MG63 (cell line): ENCODE measurements around the gene CHD5. TPM values are rescaled to one million over a fixed set of nuclear protein-coding genes. Genes with fewer than 3 reads are reported as not detected.
A peak's percentile ranks its signal among the peaks of the same experiment; 100 is the strongest.
"Not testable (repeated sequence)": the region's sequence is repeated elsewhere in the genome, so short reads cannot be mapped to it uniquely, and the experiment has no call there.

Experiments
- DNase-seq: peaks from one replicate; pipeline ENCODE4 v3.0.0-alpha.2; 2020
- H3K27me3 ChIP-seq: fragments of 250-450 bp; sonication (Bioruptor Pico); 2 replicates; pipeline ENCODE4 v1.5.1; 2020; ENCODE audit warnings: mild to moderate bottlenecking, moderate library complexity
- H3K36me3 ChIP-seq: fragments of 250-450 bp; sonication (Bioruptor Pico); 2 replicates; pipeline ENCODE4 v1.5.1; 2020; ENCODE audit warnings: mild to moderate bottlenecking, moderate library complexity
- H3K4me3 ChIP-seq: fragments of 250-450 bp; sonication (Bioruptor Pico); 2 replicates; pipeline ENCODE4 v1.5.1; 2020; ENCODE audit warnings: mild to moderate bottlenecking, moderate library complexity
- H3K9me3 ChIP-seq: fragments of 250-450 bp; sonication (Bioruptor Pico); 2 replicates; pipeline ENCODE4 v1.5.1; 2020; ENCODE audit warnings: mild to moderate bottlenecking, moderate library complexity
- total RNA-seq: library from RNA; depleted of rRNA; stranded (reverse); fragments of >200 nt; shearing (Covaris generic); gene quantifications from 2 replicates; pipeline ENCODE4 v1.2.3, GENCODE V29; 2014; ENCODE audit warnings: low replicate concordance

Gene CHD5
- total RNA-seq, 1 experiment from 2014 or later, result 0.23 TPM

DNA sequence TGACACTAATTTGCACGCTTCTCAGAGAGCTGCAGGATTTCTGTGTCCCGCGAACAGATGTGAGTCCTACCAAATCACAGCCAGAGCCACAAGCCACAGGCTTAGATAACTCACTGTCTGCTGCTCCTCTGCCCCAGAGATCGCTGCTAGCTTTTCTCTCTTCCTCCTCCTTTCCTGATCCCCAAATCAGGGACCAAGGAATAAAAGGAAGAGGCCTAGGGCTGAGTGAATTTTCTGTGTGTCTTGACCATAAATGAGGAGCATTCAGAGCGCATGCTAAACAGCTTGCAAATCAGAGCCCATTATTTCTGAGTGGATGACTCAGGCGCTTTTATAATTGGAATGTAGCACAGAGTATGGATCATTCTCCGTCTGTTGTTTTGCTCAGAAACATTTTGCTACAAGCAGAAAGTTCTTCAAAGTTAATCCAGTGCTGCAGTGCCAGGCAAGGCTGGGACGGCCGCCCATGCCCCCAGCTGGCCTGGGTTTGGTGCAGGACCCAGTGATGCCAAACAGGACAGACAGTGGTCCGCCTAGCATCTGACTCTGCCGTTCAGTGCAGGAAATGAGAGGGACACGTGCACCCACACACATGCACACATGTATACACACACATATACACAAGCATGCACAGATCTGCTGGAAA is 96.2 kb downstream of the CHD5 start:
- H3K36me3 ChIP-seq, result no peaks in the 10 kb centered on the region
- no peak overlapping the region for H3K4me3 ChIP-seq
- no peaks in the 10 kb centered on the region for H3K9me3 ChIP-seq
- peak; percentile 58 for DNase-seq
- no peaks in the 10 kb centered on the region for H3K27me3 ChIP-seq

DNA sequence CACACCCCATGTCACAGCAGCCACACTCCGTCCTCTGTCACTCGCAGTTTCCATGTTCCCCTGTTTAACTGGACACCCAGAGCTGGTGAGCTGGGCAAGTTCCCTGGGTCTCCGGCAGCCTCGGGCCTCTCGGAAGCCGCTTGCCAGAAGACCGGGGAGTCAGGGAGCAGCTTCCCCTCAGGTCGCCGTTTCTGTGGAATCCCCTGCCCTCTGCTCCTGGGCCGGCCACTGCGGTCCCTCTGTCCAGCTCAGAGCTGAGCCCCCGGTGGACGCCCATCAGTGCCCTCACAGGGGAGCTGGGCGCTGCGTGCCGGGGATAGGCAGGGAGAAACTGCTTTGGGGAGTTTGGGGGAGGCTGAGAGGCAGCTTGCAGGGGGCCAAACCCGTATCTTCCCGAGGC is 96.7 kb downstream of the CHD5 start:
- no peaks in the 10 kb centered on the region for H3K9me3 ChIP-seq
- DNase-seq, result no peak
- no peaks in the 10 kb centered on the region for H3K27me3 ChIP-seq
- no peak overlapping the region for H3K4me3 ChIP-seq
- no peaks in the 10 kb centered on the region for H3K36me3 ChIP-seq

DNA sequence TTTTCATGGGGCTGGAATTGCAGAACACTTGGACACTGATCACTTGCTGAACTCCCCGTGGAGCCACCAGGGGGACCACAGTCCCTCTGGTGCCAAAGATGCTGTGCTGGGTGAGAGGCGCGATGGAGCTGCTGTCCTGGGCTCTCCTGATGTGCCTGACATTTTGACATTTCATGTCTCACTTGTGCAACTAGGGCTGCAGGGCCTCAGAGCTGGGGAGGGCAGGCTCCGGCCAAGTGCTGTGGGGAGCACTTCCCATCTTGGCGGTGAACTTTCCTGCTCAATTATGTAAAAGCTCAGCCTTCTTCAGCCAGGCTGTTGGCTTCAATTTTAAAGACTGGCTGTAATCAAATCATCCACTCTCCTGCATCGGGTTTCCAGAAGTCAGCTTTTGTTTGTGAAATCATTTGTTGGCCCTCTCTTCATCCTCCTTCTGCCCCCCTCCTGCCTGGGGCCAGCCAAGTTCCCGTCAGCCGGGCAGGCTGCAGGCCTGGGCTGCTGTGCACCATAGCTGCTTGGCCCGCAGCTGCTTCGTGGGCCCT is 97.6 kb downstream of the CHD5 start:
- peak; percentile 30 for DNase-seq
- no peaks in the 10 kb centered on the region for H3K27me3 ChIP-seq
- H3K4me3 ChIP-seq, result no peak overlapping the region
- no peaks in the 10 kb centered on the region for H3K9me3 ChIP-seq
- H3K36me3 ChIP-seq, result no peaks in the 10 kb centered on the region

DNA sequence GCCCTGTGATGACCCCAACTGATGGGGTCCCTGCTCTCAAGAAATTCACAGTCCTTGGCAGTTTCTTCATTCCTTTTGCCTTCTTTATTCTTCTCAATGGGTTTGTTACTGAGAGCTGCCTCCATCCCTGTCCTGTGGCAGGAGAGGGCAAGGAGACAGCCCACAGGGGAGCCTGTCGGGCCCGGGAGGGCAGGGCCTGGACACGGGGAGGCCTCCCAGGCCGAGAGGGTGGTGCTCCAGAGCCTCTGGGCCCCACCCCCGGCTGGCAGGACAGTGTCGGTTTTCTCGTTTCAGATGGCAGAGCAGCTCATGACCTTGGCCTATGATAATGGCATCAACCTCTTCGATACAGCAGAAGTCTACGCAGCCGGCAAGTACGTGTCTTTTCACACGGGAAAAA is 98.2 kb downstream of the CHD5 start:
- Histone ChIP-seq H3K36me3 (no peaks in the 10 kb centered on the region), H3K9me3 (no peaks in the 10 kb centered on the region), H3K4me3 (no peak overlapping the region), H3K27me3 (no peaks in the 10 kb centered on the region)
- no peak for DNase-seq

DNA sequence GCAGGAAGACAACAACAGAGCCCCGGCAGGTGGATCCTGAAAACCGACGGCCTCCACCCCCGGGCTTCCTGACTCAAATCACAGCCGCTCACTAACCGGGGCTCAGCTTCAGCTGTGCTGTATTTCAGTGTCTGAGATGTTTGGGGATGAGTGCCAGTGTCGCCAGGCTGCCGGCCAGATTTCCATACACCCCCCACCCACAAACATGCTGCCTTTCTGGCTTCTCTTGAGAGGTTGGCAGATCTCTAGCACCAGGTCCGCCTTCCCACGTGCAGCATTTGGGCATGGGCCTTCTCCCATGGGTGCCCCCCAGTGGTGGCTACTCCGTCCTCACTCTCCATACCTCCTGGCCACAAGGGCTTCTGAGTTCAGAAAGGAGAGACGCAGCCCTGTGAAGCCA is 99.7 kb downstream of the CHD5 start:
- Histone ChIP-seq H3K9me3 (no peaks in the 10 kb centered on the region), H3K27me3 (no peaks in the 10 kb centered on the region), H3K36me3 (no peaks in the 10 kb centered on the region), H3K4me3 (no peak overlapping the region)
- peak; percentile 11 for DNase-seq

DNA sequence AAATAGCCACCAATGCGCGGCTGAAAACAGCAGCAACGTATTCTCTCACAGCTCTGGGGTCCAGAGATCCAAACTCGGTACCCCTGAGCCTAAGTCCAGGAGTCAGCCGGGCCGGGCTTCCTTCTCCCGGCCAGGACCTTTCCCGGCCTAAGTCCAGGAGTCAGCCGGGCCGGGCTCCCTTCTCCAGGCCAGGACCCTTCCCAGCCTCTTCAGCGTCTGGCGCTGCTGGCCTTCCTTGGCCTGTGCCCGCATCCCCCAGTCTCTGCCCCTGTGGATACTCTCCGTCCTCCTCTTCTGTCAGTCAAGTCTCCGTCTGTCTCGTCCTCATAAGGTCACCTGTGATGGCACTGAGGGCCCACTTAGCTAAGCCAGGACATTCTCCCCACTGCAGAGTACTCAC is 102.2 kb downstream of the CHD5 start:
- Histone ChIP-seq H3K9me3 (no peaks in the 10 kb centered on the region), H3K27me3 (no peaks in the 10 kb centered on the region), H3K36me3 (no peaks in the 10 kb centered on the region), H3K4me3 (no peak overlapping the region)
- DNase-seq, result no peak

DNA sequence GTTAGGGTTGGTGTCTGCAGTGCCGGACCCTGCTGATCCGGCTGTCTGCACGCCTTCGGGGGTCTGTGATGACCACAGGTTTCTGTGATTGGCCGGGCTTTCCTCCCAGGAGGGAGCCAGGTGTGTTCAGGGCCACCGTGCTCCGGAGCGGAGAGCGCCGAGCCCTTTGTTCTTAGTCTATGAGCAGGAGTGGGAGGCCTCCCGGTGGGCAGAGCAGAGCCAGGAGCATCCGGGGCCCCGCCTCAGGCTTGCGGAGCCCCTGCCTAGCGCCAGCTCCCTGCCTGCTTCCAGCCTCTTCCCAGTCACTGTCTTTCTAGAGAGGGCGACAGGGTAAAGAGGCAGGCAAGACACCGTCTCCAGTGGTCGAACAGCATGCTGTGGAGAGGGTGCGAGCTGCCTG is 102.6 kb downstream of the CHD5 start:
- Histone ChIP-seq H3K36me3 (no peaks in the 10 kb centered on the region), H3K27me3 (no peaks in the 10 kb centered on the region), H3K4me3 (no peak overlapping the region), H3K9me3 (no peaks in the 10 kb centered on the region)
- no peak for DNase-seq

DNA sequence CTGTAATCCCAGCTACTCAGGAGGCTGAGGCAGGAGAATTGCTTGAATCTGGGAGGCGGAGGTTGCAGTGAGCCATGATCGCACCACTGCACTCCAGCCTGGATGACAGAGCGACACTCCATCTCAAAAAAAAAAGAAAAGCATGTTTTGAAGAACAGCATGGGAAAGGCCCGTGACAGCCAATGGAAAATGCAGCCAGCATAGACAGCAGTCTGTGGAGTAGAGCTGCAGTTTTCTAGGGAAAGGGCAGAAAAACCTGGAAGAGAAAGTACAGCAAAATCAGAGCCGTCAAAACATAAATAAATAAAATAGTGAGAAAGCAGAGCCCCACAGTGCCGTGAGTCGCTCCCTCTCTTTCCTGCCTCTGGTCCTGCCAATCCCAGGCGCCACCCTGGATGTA is 103.1 kb downstream of the CHD5 start:
- H3K4me3 ChIP-seq, H3K9me3 ChIP-seq: not testable (repeated sequence)

DNA sequence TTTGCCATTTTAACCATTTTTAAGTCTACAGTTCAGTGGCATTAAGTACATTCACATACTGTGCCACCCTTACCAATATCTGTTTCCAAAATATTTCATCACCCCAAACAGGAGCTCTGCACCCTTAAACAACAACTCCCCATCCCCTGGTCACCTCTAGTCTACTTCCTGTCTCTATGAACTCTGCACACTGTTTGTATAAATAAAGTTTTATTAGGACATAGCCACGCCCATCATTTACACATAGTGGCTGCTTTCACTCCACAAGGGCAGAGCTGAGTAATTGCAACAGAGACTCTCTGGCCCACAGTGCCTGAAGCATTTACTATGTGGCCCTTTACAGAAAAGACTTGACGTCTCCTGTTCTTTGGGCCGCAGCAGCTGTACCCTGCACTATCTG is 104.4 kb downstream of the CHD5 start:
- no peaks in the 10 kb centered on the region for H3K36me3 ChIP-seq
- H3K4me3 ChIP-seq, result no peak overlapping the region
- no peaks in the 10 kb centered on the region for H3K9me3 ChIP-seq
- no peak for DNase-seq
- no peaks in the 10 kb centered on the region for H3K27me3 ChIP-seq

More for the DNA sequence above, 103.1 kb downstream of the CHD5 start:
- not testable (repeated sequence) for H3K27me3 ChIP-seq, H3K36me3 ChIP-seq, DNase-seq

DNA sequence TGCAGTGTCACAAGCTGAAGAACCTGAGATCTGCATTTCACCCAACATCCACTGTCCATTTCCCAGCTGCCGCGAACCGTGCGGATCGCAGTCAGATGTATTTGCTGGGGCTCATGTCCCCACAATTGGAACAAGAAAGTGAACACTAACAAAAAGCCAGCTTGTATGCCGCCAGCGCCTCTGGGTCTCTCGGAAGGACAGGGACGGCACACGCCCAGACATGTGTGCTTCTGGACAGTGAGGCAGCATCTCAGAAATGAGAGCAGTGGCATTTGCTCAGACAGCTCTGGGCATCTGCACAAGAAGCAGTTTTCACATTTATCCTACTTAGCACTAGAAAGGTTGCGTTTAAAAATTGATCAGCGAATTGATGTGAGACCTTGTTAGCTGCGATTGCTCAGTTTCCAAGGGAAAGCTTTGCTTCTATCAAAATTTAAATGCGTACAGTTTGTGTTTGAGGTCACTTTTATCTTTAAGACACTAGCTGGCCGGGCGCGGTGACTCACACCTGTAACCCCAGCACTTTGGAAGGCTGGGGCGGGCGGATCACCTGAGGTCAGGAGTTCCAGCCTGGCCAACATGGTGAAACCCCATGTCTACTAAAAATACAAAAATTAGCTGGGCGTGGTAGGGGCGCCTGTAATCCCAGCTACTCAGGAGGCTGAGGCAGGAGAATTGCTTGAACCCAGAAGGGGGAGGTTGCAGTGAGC is 105.8 kb downstream of the CHD5 start:
- Histone ChIP-seq H3K27me3 (no peaks in the 10 kb centered on the region), H3K4me3 (no peak overlapping the region), H3K36me3 (no peaks in the 10 kb centered on the region), H3K9me3 (no peaks in the 10 kb centered on the region)
- DNase-seq, result no peak

DNA sequence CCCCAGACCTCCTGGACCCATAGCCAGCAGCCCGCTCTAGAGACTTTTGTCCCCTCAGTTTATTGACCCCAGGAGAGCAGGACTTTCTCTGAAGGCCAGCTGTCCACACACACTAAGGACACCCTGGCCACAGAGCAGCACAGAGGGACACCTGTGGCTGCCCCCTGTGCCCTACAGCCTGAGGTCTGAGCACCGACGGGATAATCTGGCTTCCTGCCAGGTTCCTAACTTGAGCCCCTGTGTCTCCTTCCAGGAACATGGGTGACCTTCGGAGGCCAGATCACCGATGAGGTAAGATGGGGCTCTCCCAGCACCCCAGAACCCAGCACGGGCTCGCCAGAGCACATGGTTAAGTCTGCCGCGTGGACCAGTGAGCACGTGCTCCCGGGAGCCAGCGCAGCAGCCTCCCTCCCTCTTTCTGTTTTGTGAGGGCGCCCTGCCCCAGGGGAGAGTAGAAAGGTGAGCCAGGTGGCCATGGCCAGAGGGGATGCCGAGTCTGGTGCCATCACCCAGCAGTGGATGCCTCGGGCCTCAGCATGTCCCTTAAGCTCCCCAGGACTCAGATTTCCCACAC is 106.6 kb downstream of the CHD5 start:
- H3K36me3 ChIP-seq, result no peaks in the 10 kb centered on the region
- DNase-seq, result no peak

DNA sequence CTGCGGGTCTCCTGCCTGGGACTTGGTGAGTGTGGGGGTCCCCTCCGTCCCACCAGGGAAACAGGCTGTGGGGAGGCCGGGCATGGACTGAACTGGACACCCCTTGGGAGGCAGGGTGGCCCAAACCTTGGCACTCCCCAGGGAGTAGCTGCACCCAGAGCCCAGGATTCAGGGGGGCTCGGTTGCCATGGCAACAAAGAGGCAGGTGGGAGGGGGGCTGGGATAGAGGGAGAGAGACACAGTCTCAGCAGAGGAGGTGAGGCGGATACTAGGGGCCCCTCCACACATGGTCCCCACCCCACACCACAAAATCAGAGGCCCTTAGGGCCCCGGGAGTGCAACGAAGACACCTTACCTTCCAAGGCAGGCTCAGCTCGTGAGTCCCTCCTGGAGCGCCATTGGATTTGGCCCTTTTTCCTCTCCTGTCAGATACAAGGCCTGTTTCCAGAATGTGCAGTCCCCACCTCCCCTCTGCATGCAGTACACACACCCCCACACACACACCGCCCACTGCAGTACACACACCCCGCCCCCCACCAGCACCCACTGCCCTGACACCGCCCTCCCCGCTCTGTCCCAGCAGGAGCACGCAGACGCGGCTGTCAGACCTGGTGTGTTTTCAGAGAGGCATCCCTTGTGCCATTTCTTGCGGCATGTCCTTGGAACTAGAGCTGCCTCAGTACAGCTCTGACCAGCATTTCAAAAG is 107.2 kb downstream of the CHD5 start:
- Histone ChIP-seq H3K9me3 (no peaks in the 10 kb centered on the region), H3K27me3 (no peaks in the 10 kb centered on the region), H3K36me3 (no peaks in the 10 kb centered on the region), H3K4me3 (no peak overlapping the region)
- DNase-seq, result no peak

More for the DNA sequence above, 106.6 kb downstream of the CHD5 start:
- no peaks in the 10 kb centered on the region for H3K9me3 ChIP-seq
- H3K4me3 ChIP-seq, result no peak overlapping the region
- no peaks in the 10 kb centered on the region for H3K27me3 ChIP-seq

DNA sequence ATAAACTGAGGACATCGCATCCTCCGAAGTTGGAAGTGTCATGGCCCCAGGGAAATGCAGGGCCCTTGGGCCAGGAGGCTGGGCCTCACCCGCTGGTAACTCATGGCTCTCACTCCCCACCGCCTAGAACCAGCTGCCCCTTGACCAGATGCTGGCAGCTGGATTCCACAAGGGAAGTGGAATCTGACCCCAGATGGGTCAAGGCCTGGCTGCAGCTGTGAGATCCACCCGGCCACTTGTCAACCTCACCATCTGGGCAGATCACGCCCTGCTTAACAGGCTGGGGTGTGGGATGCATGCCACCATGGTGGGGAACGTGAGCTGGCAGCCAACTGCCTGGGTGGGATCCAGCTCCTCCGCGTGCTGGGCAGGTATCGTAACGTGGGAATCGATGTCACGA is 108.9 kb downstream of the CHD5 start:
- no peaks in the 10 kb centered on the region for H3K27me3 ChIP-seq
- no peak for DNase-seq
- H3K9me3 ChIP-seq, result no peaks in the 10 kb centered on the region
- no peak overlapping the region for H3K4me3 ChIP-seq
- H3K36me3 ChIP-seq, result no peaks in the 10 kb centered on the region

DNA sequence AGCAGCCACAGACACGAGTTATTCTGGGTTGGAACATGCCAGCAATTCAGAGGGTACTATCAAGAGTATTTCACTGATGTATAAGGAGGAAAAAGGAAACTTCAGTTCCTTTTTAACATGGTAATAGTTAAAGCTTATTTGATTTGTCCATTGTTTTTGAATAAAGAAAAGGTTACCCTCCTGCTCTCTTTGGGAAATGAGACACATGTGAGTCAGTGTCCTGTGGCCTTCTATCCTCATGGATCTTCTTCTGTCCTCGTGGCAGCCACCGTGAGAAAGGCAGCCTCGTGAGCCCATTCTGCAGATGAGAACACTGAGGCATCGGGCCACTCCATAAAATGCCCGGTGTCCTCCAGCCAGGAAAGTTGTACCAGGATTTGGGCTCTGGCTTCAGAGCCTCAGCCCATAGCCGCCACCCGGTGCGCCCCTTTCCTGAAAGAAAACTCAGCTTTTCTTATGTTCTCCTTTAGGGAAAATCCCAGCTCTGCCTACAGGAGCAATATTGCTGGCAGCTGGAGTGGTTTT is 109.6 kb downstream of the CHD5 start:
- H3K4me3 ChIP-seq, result no peak overlapping the region
- no peaks in the 10 kb centered on the region for H3K9me3 ChIP-seq
- DNase-seq, result no peak
- no peaks in the 10 kb centered on the region for H3K36me3 ChIP-seq
- no peaks in the 10 kb centered on the region for H3K27me3 ChIP-seq

DNA sequence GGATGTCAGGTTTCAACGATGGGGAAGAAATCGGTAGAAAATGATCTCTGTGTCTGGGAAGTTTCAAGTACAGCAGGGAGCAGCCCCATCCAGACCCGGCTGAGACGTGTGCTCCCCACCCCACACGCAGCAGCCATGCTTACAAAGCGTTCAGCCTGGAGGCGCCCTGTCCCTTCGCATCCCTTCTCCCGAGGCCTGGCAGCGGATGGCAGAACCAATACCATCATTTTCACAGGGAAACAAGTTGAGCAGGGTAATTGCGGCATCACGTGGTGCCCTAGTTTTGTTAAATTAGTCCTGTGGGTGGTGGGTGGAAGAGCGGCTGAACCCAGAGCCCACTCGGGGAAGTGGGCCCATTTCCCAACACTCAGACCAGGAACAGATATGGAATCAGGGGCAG is 110.5 kb downstream of the CHD5 start:
- H3K9me3 ChIP-seq, result no peaks in the 10 kb centered on the region
- H3K4me3 ChIP-seq, result no peak overlapping the region
- DNase-seq, result no peak
- H3K36me3 ChIP-seq, result no peaks in the 10 kb centered on the region
- no peaks in the 10 kb centered on the region for H3K27me3 ChIP-seq

DNA sequence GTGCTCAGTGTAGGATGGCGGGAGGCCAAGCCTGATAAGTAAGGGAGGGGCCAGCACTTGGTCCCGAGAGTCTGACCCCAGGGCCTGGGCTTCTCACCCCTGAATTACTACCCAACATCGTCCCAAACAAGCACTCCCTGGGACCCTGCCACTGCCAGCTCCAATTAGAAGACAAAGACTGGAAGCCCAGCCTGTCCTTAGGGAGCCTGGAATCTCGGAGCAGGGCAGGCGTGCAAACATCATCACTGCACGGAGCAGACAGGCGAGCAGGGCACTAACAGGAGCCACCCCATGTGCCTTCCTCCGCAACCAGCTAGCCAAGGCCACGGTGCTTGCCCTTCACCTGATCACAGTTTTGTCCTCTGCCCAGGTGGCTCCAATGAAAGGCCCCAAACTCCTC is 111.2 kb downstream of the CHD5 start:
- H3K4me3 ChIP-seq, result no peak overlapping the region
- no peaks in the 10 kb centered on the region for H3K27me3 ChIP-seq
- no peaks in the 10 kb centered on the region for H3K36me3 ChIP-seq
- DNase-seq, result no peak
- no peaks in the 10 kb centered on the region for H3K9me3 ChIP-seq

DNA sequence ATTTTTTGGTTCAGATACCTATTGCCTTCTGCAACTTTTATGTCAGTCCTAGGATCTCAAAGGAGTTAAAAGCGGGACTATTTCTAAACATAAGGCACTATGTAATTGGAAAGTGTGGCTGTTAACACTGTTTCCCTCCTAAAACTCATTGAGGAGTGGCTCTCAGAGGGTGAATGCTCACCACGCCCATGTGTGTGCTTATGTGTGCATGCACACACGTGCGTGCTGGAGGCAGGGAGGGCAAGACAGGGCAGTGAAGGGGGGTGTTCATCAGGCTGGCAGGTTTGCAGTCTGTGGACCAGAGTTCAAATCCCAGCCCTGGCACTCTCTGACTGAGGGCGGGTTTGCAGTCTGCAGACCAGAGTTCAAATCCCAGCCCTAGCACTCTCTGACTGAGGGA is 112.0 kb downstream of the CHD5 start:
- H3K9me3 ChIP-seq, result no peaks in the 10 kb centered on the region

More for the DNA sequence above, 112.0 kb downstream of the CHD5 start:
- no peaks in the 10 kb centered on the region for H3K36me3 ChIP-seq
- DNase-seq, result no peak
- no peak overlapping the region for H3K4me3 ChIP-seq
- no peaks in the 10 kb centered on the region for H3K27me3 ChIP-seq
